ENCODE data around the gene TCTN2.

TCTN2 gene

DNA sequence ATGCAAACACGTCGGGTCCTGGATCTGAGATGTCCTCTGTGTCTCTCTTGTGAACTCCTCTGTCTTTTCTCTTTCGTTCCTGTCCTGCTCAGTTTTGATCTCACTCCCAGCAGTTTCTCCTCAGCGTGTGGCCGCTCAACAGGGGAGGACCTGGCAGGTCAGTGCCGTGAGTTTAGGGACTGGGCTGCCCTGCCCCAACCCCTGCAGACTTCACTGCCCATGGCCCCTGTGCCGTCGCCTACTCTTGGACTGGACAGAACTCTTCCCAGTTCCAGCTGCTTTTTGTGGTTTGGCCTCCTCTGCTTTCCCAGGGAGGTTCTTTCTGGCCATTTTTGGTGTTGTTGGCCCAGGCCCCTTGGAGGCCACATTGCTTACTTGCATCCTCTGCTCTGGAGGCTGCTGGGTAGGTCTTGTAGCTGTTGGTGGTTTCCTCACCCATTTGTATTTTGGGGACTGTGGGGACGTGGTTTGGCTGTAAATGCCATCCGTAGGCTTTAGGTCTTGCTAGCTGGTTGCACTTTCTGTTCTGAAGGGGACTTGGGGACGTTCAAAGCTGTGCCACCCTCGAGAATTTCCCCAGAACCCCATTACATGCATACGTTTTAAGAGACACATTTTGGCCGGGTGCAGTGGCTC, 71.1 kb downstream of the TCTN2 start:
- no peak for DNase-seq (ENCODE audit: low read depth)

GRCh38 chr12:123743002-123743401, 72.1 kb downstream of the TCTN2 start:
- DNase-seq (ENCODE audit: low read depth) = no peak

DNA sequence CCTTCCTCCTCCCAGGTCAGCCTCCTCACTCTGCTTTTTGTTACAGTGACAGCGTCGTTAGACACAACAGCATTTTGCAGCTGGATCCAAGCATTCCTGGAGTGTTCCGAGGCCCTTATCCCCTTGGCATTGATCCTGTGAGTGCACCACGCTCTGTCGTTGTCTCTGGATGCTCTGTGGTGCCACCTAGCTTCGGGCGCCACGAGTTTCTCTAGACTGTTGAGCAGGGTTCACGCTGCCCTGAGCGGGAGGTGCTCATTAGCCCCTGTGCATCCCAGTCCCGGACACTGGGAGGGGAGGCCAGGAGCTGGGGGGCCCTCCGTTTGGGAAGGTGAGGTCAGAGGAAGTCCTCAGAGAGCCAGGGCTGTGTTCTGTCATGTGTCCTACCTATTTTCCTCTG, 73.9 kb downstream of the TCTN2 start:
- no peak for DNase-seq (ENCODE audit: low read depth)

DNA sequence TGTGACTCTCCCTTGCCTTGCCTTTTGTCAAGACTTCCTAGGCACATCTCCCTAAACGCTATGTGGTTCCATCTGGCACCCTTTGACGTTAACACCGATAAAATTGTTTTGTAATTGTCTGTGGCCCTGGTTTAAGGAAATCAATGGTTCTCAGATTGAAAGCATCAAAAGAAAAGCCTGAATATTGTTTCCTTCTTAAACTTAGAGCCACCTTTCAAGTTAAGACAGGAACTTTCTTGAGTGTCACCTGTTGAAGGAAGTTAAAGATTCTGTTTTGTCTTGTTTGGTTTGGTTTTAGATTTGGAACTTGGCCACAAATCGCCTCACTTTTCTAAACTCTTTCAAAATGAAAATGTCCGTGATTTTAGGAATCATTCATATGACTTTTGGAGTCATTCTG, 76.4 kb downstream of the TCTN2 start:
- DNase-seq (ENCODE audit: low read depth) = no peak

DNA sequence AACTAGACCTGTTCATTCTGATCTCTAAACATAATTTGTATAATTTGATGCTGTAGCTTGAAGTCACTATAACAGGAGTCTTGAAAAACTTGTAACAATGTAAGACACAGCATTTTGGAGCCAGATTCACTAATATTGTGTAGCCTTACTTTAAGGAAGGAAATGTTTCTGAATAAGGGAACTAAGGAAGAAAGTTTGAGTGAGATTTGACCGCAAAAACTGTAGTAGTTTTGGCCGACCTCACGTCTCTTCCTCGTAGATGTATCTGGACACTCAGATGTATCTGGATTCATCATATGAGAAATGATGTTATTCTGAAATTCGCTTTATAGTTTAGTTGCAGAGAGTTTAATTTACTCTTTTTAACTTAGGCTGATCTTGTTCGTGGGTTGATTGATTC, 77.2 kb downstream of the TCTN2 start:
- DNase-seq (ENCODE audit: low read depth) = no peak

GRCh38 chr12:123748661-123749060, 77.7 kb downstream of the TCTN2 start:
- no peak for DNase-seq (ENCODE audit: low read depth)

- no peak for DNase-seq (ENCODE audit: low read depth)
Observed at GRCh38 chr12:123749355-123749754, 78.4 kb downstream of the TCTN2 start.

GRCh38 chr12:123750159-123750656, 79.3 kb downstream of the TCTN2 start:
- DNase-seq (ENCODE audit: low read depth) = no peak

DNA sequence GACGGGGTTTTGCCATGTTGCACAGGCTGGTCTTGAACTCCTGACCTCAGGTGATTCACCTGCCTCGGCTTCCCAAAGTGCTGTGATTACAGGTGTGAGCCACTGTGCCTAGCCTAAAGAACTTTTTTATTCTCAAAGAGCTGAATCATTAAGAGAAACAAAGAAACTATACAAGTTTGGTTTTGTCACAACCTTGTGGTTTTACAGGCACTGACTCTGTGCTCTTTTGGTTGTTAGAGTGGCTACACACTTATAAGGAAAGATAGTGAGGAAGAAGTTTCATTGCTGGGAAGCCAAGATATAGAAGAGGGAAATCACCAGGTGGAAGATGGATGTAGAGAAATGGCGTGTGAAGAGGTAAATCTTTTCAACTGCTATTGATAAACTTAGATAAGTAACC, 81.1 kb downstream of the TCTN2 start:
- DNase-seq (ENCODE audit: low read depth) = no peak

GRCh38 chr12:123754041-123754772, 83.3 kb downstream of the TCTN2 start:
- DNase-seq (ENCODE audit: low read depth) = no peak

GRCh38 chr12:123757561-123757960, 86.6 kb downstream of the TCTN2 start:
- no peak for DNase-seq (ENCODE audit: low read depth)
